GM18870 (cell line): Measurements from ENCODE around the gene SLC25A25.
A peak's percentile ranks its signal among the peaks of the same experiment; 100 is the strongest.
"Not testable (repeated sequence)": the region's sequence is repeated elsewhere in the genome, so short reads cannot be mapped to it uniquely, and the experiment has no call there.

Source experiments
- ATAC-seq: cut with Tn5 transposase; IDR thresholded peaks from one replicate; pipeline ENCODE4 v1.9.1; 2021; ENCODE audit warnings: moderate library complexity; ENCODE audit not compliant: unreplicated experiment

The SLC25A25 gene

DNA sequence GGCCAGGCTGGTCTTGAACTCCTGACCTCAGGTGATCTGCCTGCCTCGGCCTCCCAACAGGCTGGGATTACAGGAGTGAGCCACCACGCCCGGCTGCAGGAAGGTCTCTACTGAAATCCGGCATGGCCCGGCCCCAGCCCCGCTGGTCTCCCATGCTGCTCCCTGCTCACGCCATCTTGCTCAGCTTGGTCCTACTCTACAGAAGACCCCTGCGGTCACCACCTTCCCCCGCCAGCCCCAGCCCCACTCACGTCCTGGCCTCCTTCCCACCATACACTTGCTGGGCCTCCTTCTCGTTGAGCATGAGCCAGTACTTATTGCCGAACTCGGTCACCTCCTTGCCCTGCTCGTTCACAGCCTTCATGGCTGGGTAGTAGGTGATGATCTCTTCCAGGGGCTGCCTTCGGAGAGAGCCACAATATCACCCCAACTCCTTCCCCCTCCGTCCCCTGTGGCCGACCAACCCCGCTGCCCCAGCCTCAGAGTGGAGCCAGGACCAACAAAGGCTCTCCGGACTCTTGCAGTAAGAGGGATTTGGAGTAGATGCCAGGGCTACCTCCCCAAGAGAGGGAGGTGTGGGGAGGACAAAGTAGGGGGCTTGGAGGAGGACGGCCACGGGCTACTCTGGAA is 55.5 kb downstream of the SLC25A25 start:
- ATAC-seq = no peak

GRCh38 chr9:128124451-128124850 is 56.4 kb downstream of the SLC25A25 start:
- no peak for ATAC-seq

GRCh38 chr9:128124873-128125579 is 57.0 kb downstream of the SLC25A25 start:
- no peak for ATAC-seq

DNA sequence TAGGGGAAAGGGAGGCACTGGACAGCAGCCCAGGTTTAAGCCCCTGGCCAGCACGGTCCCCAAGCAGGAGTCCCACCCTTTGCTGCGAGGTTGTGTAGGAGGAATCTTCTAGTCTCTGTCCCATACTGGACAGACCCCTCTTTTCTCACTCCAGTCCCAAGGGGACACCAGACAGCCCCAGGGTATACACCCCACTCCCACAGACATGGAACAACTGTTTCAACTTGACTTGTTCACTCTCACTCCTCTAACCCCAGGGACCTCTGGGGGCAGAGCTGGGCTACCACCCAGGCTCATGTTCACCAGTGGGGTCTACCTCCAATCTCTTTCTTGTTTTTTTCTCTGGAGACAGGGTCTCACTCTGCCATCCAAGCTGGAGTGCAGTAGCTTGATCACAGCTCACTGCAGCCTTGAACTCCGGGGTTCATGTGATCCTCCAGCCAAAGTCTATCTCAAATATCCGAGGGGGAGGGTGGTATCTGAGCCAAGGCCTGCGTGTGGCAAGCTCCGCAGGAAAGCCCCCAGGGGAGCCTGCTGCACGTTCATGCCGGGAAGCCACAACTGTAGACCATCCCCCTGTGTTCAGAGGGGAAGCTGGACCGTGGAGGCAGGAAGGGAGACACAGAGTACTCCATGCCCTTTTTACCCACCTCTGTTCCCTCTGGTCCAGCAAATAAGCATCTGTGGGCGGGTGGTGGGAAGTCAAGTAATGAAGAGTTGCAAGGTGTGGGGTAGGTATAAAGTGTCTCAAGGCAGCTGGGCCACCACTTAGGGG is 57.7 kb downstream of the SLC25A25 start:
- no peak for ATAC-seq

GRCh38 chr9:128127568-128127989 is 59.5 kb downstream of the SLC25A25 start, which contains the start of gene PTGES2:
Gene PTGES2 (minus strand): TSS chr9:128127729. CDS start chr9:128127717, 12 bp downstream.
- ATAC-seq = peak; percentile 47

GRCh38 chr9:128127990-128128835 is 60.2 kb downstream of the SLC25A25 start:
- ATAC-seq = peak; percentile 40

- ATAC-seq = no peak
These were observed 61.0 kb downstream of the SLC25A25 start for GRCh38 chr9:128128836-128129590.

DNA sequence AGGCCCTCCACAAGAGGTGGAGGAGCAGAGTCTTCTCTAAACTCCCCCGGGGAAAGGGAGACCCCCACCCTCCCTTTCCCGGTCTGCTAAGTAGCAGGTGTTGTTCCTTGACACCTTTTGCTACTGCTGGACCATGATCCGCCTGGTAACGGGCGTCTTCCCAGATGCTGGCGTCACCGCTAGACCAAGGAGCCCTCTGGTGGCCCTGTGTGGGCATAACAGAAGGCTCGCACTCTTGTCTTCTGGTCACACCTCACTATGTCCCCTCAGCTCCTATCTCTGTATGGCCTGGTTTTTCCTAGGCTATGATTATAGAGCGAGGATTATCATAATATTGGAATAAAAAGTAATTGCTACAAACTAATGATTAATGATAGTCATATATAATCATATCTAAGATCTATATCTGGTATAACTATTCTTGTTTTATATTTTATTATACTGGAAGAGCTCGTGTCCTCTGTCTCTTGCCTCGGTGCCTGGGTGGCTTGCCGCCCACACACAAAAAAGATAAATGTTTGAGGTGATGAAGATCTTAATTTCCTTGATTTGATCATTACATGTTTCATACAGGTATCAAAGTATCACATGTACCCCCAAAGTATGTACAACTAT is 62.1 kb downstream of the SLC25A25 start:
- not testable (repeated sequence) for ATAC-seq

GRCh38 chr9:128130651-128131050 is 62.6 kb downstream of the SLC25A25 start:
- not testable (repeated sequence) for ATAC-seq

GRCh38 chr9:128131346-128131745 is 63.3 kb downstream of the SLC25A25 start:
- ATAC-seq = not testable (repeated sequence)

DNA sequence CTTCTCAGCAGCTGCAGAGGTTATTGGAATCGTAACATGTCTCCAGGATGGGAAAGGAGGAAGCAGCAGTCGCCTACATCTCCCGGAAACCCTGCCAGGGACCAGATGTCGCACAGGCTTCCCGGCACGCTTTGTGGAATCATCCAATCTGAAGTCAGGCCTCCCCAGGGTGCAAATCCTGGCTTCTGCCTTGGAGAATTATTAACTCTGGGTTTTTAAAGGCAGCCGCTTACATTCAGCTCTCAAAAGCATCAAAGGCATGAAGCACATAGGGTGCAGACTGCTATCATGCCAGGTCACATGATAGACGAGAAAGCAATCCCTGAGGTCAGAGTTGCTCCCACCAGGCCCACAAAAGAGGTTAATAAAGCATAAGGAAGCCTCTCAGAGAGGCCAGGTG is 64.1 kb downstream of the SLC25A25 start:
- not testable (repeated sequence) for ATAC-seq

GRCh38 chr9:128135561-128135960 is 67.5 kb downstream of the SLC25A25 start:
- ATAC-seq = not testable (repeated sequence)

DNA sequence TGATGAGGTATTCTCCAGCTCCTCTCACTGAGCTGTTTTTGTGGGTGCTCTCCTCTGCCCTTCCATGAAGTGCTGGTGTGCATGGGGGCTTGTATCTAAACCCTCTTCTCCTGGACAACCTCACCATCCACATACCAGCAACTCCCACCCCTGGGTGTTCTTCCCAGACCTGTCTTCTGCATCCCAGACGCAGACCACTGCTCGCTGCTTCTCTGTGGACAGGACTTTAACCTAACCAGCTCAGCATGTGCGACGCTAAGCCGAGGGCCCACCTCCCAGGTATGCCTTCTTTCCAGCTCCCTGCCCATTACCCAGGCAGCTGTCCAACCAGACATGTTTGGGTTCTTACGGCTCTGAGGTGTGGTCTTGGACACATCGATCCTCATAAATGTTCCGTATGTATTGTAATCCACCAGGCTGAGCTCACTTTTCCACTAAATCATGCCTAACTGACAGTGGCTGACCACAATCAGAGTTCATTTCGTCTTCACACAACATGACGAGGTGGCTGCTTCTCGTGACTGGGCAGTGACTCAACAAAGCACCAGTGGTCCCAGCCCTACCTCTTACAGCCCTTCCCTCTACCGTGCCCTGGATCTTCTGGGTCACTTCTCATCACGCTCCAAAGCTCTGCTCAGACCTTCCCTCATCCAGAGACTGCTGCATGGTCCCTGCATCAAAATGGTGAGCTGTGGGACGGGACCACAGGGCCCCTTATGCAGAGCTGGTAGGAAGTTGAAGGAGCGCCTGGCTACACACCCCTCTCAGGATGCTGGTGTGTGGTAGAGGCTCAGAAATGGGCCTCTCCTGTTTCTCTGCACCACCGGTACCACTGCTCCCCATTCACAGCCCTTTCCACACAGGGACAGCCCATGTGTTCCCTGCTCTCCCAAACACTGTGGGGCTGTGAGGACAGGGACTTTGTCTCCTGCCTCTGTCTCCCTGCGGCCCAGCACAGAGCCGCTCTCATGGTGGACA is 69.1 kb downstream of the SLC25A25 start:
- ATAC-seq = no peak

GRCh38 chr9:128138001-128138400 is 70.0 kb downstream of the SLC25A25 start:
- no peak for ATAC-seq

DNA sequence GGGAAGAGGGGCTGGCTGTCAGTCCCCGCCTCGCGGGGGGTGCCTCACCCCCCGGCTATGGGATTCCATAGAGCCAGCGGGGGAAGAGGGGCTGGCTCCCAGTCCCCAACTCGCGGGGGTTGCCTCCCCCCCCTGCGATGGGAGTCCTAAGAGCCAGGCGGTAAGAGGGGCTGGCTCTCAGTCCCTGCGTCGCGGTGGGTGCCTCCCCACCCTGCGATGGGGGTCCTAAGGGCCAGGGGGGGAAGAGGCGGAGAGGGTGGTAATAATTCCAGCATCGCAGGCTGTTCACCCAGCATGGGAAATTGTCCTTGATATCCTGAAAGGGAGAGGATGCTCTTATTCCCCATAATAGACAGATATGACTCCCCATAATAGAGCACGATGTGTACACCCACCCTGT is 71.6 kb downstream of the SLC25A25 start:
- ATAC-seq = no peak

DNA sequence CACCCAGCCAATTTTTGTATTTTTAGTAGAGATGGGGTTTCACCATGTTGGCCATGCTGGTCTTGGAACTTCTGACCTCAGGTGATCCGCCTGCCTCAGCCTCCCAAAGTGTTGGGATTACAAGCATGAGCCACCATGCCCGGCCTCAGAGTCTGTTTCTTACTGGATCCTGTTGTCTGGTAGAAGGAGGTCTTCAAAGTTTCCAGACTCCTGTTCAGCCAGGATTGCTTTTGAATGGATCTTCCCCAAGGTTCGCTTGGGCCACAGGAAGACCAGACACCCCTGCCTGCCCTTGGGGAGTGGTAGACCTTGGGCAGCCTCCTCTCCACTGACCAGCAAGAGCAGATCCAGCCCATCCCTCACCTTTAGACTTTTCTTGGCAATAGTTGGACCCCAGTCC is 73.6 kb downstream of the SLC25A25 start:
- ATAC-seq = no peak

DNA sequence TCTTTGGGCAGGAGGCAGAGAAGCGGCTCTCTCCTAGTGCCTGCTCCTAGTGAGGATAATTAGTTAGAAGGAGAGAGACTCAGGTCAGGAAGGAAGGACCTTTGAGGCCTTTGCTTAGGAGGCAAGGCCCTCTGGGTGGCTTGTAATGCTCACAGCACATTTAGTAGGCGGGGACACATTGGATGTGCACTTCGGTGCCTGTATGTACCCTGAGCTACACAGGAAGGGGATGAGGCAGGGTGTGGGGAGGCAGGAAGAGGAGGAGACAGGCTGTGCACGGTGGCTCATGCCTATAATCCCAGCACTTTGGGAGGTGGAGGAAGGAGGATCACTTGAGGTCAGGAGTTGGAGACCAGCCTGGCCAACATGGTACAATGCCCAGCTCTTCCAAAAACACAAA is 74.0 kb downstream of the SLC25A25 start:
- no peak for ATAC-seq

GRCh38 chr9:128142596-128142995 is 74.6 kb downstream of the SLC25A25 start:
- no peak for ATAC-seq
